Thyroid gland (tissue), 4 donors: ENCODE data around the gene FAM120B.

ENCODE experiments used
- CTCF ChIP-seq, 6 experiments: fragments of 200-600 bp in 3 of 6; fragments of 450-650 bp in 3 of 6; sonication (generic) in 3 of 6; IDR thresholded peaks; one replicate each; pipeline ENCODE4 v1.5.1; 2016 to 2019; ENCODE audit warnings: antibody characterized with exemption in 6 of 6, mild to moderate bottlenecking in 2 of 6, inconsistent platforms in 1 of 6, moderate library complexity in 1 of 6
- POLR2A ChIP-seq, 2 donors: fragments of 450-650 bp; IDR thresholded peaks; one replicate each; pipeline ENCODE4 v1.6.1; 2017; ENCODE audit warnings: antibody characterized with exemption in 2 of 2, mild to moderate bottlenecking in 2 of 2, moderate library complexity in 1 of 2

GRCh38 chr6:170271771-170272314 is 34.7 kb upstream of the FAM120B start:
- TF ChIP-seq CTCF (IDR thresholded peaks at IDR 0.05) (no peak), POLR2A (IDR thresholded peaks at IDR 0.05) (no peak)
